Measurements from ENCODE around the gene EIF2A. TPM values are rescaled to one million over a fixed set of nuclear protein-coding genes. Genes with fewer than 3 reads are reported as not detected.

Gene EIF2A
- total and polyA plus RNA-seq, 2 of the 13 experiments (the other 11 are each of a cell fraction or from before 2014, with no cell fraction given) = 124 to 139 TPM

Other genes starting within 250 kb of the EIF2A start
- gene TSC22D2, start 138.5 kb upstream of the EIF2A start, total RNA-seq (2016; rRNA removed; fragmentation: Illumina TruSeq; extraction: Trizol) = 8.2 and 11.5 TPM in 2 replicates
- gene TSC22D2, start 138.5 kb upstream of the EIF2A start, polyA plus RNA-seq (2011; rRNA removed) = 4.6 and 5.5 TPM in 2 replicates
- gene SERP1, start 291 bp upstream of the EIF2A start, total RNA-seq (2016; rRNA removed; fragmentation: Illumina TruSeq; extraction: Trizol) = 95.0 and 108 TPM in 2 replicates
- gene SERP1, start 291 bp upstream of the EIF2A start, polyA plus RNA-seq (2011; rRNA removed) = 51.5 and 61.2 TPM in 2 replicates
- 106 and 122 TPM in 2 replicates for gene SELENOT, start 56.5 kb downstream of the EIF2A start, total RNA-seq (2016; rRNA removed; fragmentation: Illumina TruSeq; extraction: Trizol)
- gene SELENOT, start 56.5 kb downstream of the EIF2A start, polyA plus RNA-seq (2011; rRNA removed) = 234 and 273 TPM in 2 replicates
- not detected in 2 replicates for gene ERICH6, start 157.1 kb downstream of the EIF2A start, total RNA-seq (2016; rRNA removed; fragmentation: Illumina TruSeq; extraction: Trizol)
- 0.03 TPM in 1 of 2 replicates, not detected in the other for gene ERICH6, start 157.1 kb downstream of the EIF2A start, polyA plus RNA-seq (2011; rRNA removed)
- gene SIAH2, start 216.4 kb downstream of the EIF2A start, total RNA-seq (2016; rRNA removed; fragmentation: Illumina TruSeq; extraction: Trizol) = 71.8 and 79.5 TPM in 2 replicates
- 117 and 140 TPM in 2 replicates for gene SIAH2, start 216.4 kb downstream of the EIF2A start, polyA plus RNA-seq (2011; rRNA removed)